Loucy (cell line): ENCODE results near the gene OR10J4.

Source experiments
- EZH2phosphoT487 ChIP-seq: fragments of 200-600 bp; IDR thresholded peaks from 2 replicates; pipeline ENCODE4 v1.6.1; 2018; ENCODE audit warnings: antibody characterized with exemption, mild to moderate bottlenecking, moderate library complexity, borderline replicate concordance
- TF ChIP-seq, protein P1 (sequence below): fragments of 200-600 bp; sonication (generic); conservative IDR thresholded peaks from 2 replicates; pipeline ENCODE4 v1.5.1; 2014; ENCODE audit warnings: mild to moderate bottlenecking, antibody characterized with exemption, low read length

DNA sequence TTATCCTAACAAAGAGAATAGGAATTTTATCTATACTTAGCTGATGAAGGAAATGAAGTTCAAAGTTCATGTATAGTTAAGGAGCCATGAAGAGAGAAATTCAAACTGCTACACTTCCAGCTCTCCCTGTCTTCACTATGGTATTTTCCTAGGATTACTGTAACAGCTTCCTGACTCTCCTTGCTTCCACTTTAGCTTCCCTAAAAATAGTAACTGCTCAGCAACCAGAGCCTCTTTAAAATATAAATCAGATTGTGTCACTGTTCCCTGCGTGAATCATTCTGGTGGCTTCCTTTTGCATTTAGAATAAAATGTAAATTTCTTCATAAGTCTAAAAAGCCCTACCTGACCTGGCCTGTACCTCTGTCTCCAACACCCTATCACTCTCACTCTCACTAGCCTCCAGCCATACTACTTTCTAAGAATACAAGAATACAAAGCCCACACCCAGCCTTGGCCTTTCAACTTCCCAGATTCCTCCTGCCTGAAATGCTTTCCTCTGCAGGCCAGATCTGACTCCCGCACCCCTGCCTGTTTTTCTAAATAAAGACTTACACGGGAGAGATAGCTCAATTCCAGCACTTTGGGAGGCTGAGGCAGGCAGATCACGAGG, 38.0 kb downstream of the OR10J4 start:
- TF ChIP-seq EZH2phosphoT487 = no peak
- TF ChIP-seq, protein P1, sequence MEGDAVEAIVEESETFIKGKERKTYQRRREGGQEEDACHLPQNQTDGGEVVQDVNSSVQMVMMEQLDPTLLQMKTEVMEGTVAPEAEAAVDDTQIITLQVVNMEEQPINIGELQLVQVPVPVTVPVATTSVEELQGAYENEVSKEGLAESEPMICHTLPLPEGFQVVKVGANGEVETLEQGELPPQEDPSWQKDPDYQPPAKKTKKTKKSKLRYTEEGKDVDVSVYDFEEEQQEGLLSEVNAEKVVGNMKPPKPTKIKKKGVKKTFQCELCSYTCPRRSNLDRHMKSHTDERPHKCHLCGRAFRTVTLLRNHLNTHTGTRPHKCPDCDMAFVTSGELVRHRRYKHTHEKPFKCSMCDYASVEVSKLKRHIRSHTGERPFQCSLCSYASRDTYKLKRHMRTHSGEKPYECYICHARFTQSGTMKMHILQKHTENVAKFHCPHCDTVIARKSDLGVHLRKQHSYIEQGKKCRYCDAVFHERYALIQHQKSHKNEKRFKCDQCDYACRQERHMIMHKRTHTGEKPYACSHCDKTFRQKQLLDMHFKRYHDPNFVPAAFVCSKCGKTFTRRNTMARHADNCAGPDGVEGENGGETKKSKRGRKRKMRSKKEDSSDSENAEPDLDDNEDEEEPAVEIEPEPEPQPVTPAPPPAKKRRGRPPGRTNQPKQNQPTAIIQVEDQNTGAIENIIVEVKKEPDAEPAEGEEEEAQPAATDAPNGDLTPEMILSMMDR = no peak
